Suppressor macrophage treated with lipopolysaccharide for 1 hour (primary cell): ENCODE results near the gene TAOK1.
A peak's percentile ranks its signal among the peaks of the same experiment; 100 is the strongest.
"Not testable (repeated sequence)": the region's sequence is repeated elsewhere in the genome, so short reads cannot be mapped to it uniquely, and the experiment has no call there.

ENCODE experiments used
- DNase-seq, 3 donors: peaks; one replicate each; pipeline ENCODE4 v3.0.0-alpha.2; 2020 to 2022

The TAOK1 gene

DNA sequence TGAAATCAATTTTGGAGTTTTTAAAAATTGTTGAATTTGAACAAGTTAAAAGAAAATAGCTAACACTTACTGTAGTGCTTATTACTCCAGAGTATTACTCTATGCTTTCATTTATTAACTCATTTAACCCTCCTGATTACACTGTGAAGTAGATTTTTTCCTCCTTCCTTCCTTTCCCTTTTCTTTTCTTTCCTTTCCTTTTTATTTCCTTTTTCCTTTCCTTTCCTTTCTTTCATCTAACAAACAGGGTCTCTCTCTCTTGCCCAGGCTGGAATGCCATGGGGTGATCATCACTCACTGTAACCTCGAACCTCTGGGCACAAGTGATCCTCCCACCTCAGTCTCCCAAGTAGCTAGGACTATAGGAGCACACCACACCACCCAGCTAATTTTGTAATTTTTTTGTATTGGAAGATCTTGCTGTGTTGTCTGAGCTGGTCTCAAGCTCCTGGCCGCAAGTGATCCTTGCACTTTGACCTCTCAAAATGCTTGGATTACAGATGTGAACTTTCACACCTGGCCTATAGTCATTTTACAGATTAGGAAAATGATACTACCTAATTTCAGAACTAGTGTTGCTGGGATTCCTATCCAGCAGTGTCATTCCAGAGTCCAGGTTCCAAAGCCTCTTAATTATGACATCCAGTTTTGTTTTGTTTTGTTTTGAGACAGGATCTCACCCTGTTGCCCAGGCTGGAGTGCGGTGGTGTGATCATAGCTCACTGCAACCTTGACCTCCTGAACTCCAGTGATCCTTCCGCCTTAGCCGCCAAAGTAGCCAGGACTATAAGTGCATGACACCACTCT is 59.9 kb downstream of the TAOK1 start:
- DNase-seq, result no peak

DNA sequence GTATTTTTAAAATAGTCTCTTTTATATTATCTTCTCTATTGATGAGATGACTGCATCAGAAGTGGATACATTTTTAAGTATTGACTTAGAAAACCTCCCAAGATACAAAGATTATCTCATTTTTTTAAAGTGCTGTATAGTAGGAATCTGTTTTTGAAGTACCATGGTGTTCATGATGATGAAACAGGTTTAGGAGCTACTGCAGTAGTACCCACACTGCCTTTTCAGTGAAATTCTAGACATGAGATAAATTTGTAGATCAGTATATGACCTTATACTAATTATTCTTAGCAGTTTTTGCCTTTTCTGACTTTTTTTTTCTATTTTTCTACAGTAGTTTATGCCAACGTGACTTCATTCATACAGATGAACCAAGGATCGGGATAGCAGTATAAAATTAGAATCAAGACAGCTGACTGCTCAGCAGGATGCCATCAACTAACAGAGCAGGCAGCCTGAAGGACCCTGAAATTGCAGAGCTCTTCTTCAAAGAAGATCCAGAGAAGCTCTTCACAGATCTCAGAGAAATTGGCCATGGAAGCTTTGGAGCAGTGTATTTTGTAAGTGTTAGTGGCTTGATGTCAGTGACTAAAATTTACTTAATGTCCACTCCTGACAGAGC is 61.1 kb downstream of the TAOK1 start:
- DNase-seq, result no peak

DNA sequence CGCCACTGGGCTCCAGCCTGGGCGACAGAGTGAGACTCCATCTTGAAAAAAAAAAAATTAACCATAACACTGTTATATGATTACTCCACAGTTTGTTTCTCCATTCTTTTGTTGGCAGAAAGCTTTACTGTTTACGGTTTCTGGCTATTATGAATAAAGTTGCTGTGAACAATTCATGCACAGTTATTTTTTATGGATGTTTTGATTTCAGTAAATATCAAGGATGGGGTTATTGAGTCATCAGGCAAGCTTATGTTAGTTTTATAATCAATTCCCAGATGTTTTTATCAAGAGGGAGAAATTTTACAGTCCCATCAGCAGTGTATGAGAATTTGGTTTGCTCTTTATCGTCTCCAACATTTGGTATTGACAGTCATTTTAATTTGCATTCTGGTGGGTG is 67.9 kb downstream of the TAOK1 start:
- no peak for DNase-seq

DNA sequence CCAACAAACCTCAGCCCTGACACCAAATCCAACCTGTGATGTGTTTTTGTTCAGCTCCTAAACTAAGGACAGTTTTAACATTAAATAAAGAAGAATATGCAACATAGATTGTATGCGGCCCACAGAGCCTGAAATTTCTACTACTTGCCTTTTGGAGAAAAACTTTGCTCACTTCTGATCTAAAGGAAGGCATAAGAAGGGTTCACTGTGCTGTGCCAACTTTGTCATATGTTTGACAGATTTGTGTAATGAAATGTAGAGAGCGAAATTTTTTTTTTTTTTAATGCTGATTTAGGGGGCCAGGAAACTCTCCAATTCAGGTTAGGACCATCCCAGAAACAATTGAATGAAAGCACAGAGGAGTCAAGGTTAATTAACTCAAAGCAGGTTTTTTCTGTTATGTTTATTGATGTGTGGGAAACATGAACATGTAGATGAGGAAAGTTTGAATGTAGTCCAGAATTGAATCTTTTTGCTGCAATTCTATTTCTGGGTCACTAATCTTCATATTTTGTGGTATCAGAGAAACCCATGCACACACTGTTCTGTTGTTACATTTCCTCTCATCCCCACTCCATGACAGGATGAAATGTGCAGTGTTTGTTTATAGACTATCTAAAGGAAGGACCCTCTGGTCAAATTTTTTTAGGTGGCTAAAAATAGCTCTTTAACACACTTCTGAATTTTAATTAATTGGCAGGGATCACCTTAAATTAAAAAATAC is 71.5 kb downstream of the TAOK1 start:
- DNase-seq, result no peak

DNA sequence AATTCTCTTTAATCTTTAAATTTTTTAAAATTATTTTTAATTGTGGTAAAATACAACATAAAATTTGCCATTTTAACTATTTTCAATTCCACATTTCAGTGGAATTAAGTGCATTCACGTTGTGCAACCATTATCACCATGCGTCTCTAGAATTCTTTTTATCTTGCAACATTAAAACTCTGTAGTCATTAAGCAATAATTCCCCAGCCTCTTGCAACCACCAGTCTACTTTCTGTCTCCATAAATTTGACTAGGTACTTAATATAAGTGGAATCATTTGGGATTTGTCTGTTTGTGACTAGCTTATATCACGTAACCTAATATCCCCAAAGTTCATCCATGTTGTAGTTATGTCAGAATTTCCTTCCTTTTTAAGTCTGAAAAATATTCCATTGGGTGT is 79.1 kb downstream of the TAOK1 start:
- peak in 2 of 3 donors; percentile 15 to 26 for DNase-seq

DNA sequence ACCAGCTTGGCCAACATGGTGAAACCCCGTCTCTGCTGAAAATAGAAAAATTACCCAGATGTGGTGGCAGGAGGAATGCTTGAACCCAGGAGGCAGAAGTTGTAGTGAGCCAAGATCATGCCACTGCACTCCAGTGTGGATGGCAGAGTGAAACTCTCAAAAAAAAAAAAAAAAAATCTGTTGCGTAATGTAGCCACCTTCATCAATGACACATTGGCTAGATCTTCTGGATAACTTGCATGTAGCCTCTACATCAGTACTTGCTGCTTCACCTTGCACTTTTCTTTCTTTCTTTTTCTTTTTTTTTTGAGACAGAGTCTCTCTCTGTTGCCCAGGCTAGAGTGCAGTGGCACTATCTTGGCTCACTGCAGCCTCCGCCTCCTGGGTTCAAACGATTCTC is 83.3 kb downstream of the TAOK1 start:
- DNase-seq, result not testable (repeated sequence)

DNA sequence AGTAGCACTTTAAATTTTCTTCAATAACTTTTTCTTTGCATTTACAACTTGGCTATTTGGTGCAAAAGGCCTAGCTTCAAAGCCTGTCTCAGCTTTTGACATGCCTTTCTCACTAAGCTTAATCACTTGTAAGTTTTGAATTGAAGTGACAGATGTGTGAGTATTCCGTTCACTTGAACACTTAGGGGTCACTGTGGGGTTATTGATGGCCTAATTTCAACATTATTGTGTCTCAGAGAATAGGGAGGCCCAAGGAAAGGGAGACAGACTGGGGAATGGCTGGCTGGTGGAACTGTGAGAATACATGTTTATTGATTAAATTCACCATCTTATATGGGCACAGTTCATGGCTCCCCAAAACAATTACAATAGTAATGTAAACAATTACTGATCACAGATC is 84.1 kb downstream of the TAOK1 start:
- DNase-seq, result no peak

DNA sequence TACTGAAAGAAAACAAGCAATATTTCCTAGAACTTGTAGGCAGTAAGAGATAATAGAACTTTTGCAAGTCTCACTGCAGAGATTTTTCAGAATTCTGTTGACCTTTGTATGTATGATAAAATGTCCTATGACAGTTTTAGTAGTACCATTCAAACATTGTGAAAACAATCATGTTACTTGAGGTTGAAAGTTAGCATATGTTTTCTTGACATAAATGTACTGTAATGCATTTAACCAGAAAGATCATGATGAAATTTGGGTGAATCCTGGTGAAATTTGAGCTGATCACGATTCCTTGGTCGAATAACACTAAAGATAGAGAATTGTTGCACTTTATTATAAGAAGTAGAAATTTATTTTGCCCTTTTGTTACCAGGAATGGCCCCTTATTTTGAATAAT is 85.7 kb downstream of the TAOK1 start:
- DNase-seq, result no peak

DNA sequence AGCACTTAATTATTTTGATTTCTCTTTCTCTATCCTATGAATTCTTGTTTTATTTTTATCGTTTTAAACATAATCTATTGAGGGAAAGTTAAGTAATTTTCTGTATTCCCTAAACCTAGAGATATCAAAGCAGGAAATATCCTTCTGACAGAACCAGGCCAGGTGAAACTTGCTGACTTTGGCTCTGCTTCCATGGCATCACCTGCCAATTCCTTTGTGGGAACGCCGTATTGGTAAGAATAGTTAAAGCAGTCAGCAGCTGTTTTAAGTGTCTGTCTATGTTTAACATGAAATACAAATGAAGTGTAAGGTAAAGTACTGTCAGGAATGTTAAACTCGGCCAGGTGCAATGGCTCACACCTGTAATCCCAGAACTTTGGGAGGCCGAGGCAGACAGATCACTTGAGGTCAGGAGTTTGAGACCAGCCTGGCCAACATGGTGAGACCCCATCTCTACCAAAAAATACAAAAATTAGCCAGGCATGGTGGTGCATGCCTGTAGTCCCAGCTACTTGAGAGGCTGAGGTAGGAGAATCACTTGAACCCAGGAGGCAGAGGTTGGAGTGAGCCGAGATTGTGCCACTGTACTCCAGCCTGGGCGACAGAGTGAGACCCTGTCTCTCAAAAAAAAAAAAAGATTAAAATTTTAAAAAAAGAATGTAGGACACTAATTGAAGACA is 90.2 kb downstream of the TAOK1 start:
- DNase-seq, result not testable (repeated sequence)

DNA sequence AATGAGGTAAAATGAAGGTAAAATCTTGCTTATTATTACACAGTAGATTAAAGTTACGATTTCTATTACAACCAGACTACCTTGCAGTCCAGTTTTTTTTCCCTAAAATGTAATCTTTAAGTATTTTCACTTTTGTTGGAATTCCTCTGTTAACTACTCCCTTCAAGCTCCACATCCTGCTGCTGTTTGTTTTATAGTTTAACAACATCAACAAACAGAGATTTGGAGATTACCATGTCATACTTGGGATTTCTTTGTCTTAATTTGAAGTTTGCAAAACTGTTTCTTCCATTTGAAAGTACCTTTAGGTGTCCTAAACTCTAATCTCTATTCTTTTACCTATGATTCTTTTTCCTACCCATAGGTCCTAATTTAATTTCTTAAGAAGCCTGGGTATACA is 93.3 kb downstream of the TAOK1 start:
- DNase-seq, result no peak

DNA sequence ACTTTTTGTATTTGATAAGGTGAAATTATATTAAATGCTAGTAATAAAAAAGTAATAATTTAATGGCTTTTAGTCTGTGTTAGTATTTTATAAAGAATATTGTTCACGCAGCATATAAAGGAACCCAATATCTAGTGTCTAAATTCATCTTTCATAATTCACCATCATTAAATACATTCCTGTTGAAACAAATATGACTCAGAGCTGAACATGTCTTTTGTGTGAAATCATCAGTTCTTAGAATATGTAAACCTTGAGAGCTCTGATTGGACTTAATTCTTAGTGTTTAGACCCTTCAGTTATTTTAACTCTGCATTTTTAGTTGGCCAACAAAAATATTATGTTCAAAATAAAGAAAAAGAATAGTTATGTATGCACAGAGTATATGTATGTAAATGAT is 104.8 kb downstream of the TAOK1 start:
- DNase-seq, result no peak

DNA sequence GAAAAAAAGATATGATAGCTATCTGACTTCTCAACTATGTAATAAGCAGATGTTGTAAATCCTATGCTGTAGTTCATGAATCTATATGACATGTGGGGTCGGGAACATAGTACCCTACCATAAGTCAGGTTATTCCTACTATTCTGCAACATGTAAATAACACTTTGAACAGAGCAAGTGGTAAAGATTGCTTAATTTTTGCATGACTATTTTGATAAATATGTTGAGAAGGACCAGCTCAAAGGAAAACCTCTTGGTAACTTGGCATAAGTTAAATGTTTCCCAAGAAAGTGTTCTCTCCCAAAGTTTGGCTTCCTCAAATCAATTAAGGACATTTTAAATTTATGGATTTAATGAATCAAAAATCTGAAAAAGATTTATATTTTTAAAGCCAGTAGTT is 114.5 kb downstream of the TAOK1 start:
- DNase-seq, result no peak

DNA sequence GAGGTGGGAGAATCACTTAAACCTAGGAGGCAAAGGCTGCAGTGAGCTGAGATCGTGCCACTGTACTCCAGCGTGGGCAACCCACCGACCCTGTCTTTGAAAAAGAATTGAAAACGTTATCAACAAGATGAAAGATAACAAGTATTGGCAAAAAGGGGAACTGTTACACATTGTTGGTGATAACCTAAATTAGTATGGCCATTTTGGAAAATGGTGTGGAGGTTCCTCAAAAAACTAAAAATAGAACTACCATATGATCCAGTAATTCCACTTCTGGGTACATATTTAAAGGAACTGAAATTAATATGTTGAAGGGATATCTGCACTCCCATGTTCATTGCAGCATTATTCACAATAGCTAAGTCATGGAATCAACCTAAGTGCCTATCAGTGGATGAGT is 115.7 kb downstream of the TAOK1 start:
- DNase-seq, result peak; percentile 21 to 55 (median 41)

DNA sequence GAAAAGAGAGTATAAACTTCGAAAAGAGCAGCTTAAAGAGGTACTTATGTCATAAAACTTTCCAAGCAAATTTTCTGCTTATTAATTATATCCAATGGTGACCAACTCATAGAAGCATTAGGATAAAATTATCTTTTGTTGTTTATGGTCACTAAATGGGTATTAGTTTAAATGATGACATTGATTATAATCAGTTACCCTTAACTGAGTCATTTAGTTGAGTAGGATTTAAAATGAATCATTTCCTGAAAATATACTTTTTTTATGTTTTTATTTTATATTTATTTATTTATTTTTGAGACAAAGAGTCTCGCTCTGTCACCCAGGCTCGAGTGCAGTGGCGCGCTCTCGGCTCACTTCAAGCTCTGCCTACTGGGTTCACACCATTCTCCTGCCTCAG is 120.8 kb downstream of the TAOK1 start:
- no peak for DNase-seq

DNA sequence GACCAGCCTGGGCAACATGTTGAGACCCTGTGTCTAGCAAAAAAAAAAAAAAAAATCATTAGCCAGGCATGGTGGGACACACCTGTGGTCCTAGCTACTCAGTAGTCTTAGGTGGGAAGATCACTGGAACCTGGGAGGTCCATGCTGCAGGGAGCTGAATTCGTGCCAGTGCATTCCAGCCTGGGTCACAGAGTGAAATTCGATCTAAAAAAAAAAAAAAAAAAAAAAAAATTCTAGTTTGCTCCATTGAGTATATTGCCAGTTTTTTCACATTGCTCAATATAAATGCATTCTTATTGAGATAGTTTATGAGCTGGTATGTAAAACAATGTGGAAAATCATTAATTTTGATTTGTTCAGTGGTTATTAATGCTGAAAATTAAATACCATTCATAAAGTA is 124.6 kb downstream of the TAOK1 start:
- DNase-seq, result no peak

DNA sequence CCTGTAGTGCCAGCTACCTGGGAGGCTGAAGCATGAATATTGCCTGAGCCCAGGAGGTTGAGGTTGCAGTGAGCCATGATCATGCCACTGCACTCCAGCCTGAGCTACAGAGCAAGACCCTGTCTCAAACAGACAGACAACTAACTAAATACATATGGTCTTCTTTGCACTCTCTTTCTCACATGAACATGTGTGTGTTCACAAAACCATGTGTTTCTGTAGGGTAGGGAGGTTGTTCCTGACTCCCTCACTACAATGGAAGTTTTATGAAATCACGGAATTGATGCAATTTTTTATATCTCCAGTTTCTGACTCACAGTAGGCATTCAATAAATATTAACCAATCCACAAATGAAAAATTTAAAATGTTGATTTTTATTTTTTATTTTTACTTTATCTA is 128.2 kb downstream of the TAOK1 start:
- no peak for DNase-seq

DNA sequence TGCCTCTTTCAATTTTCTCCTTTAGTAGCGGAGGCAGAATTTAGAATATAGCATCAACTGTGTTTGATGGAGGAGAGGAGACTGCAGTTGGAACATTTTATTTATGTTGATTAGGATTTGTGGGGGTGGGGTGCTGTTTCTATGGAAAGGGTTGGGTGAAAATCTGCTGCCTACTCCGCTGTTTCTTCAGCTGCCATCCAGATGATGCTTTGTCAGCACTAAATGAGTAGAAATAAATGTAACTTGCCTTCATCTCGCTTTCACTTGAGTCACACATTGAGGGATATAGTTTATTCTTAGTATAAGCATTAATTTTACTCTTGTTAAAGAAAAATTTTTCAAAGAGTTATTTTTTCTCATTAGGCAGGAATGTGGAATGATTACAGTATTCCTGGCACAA is 134.5 kb downstream of the TAOK1 start:
- DNase-seq, result no peak

DNA sequence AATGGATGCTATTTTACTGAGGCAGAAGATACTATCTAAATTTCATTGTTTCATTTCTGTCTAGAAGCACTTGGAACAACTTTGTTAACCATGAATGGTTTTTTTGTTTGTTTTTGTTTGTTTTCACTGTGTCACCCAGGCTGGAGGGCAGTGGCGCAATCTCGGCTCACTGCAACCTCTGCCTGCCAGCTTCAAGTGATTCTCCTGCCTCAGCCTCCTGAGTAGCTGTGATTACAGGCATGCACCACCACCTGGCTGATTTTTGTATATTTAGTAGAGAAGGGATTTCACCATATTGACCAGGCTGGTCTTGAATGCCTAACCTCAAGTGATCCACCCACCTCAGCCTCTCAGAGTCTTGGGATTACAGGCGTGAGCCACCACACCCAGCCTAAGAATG is 136.2 kb downstream of the TAOK1 start:
- no peak for DNase-seq

DNA sequence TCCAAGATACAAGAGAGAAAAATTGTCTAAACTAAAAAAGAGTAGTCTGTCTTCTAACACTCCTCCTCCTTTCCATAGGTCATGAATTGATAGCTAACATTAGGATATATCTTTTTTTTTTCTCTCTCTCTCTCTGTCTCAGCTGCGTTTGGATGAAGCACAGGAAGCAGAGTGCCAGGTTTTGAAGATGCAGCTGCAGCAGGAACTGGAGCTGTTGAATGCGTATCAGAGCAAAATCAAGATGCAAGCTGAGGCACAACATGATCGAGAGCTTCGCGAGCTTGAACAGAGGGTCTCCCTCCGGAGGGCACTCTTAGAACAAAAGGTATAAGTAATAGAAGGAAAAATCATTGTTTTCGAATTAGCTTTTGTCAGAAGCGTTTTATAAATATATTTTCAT is 143.8 kb downstream of the TAOK1 start:
- no peak for DNase-seq

DNA sequence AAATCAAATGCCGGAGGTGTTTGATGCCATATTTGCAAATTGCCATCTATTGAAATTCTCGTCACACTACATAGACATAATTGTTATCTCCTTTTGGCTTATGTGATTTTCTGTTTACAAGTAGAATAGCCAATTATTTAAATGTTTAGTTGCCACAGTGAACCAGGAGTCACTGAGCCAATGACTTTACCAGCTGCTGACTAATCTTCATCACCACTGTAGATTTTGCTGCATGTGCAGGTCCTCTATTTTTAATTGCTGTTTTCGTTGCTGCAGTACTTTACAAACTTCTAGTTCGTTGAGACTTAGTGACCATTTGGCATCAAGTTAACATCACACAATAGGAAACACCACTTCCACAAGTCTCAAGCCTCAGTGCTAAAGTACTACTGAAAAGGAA is 153.9 kb downstream of the TAOK1 start:
- no peak for DNase-seq

DNA sequence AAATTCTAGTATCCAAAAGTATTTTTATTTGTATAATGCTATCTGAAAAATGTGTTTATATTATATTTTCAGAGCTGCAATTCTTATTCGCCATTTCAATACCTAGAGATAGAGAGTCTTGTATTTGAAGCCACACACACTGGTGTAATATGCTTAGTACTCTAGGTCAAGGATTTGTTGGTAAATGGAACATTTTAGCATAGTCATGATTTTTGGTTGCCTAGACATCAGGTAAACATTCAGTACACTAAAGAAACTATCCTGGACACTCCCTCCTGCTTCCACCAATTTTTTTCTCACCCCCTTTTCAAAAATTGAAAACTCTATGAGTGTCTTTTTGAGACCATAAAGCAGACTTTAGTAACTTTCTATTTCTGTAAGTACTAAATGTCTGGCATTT is 155.9 kb downstream of the TAOK1 start:
- no peak for DNase-seq

DNA sequence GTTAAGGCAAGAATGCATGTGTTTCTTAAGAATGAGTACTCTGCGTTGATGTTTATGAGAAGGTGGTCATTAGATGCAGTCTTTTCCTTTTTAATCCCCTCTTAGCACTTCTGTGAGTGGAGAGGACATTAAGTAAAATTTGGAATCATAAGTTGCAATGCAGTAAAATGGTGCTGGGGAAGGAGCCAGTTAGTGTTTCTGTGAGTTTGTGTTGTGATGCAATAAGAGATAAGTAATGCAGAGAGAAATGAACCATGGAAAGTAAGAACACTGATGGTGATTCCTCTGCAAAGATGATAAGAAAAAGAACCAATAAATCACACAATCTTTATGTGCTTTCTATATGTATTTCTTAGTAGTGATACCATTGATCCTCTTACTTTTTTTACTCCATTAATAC is 156.7 kb downstream of the TAOK1 start:
- no peak for DNase-seq

DNA sequence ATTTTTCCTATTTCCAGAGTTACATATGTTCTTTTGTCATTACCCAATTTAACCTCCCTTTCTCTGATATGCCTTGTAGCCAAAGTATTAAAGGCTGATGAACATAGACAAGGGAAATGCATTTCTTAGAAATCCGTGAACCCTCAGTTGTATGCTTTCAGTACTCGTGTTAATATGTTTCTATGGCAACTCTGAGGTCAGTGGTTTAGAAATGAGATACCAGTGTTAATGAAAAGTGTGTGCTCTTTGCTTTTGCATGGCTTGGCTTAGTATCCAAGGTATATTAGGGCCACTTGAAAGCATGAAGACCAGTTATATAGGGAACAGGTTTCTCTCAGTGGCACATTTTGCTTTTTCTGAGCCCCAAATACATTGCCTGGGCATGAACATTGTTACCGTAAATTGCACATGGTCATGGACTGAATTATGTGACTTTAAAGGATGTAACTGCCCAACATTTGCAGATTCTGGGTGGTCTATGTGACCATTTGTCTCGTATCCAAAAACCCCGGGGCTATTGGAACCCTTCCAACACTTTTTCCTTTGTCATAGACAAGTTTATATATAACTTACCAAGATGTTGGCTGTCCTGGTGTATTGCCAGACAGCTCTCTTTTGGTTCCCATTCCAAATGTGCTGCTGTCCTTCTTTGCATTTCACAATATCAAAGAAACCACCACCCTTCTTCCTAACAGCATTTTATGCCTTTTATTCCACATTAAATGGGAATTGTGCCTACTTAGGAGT is 159.2 kb downstream of the TAOK1 start:
- no peak for DNase-seq
